Measurements from ENCODE around the gene ATP6V1C2.
A peak's percentile ranks its signal among the peaks of the same experiment; 100 is the strongest.
"Not testable (repeated sequence)": the region's sequence is repeated elsewhere in the genome, so short reads cannot be mapped to it uniquely, and the experiment has no call there.

Gene ATP6V1C2

DNA sequence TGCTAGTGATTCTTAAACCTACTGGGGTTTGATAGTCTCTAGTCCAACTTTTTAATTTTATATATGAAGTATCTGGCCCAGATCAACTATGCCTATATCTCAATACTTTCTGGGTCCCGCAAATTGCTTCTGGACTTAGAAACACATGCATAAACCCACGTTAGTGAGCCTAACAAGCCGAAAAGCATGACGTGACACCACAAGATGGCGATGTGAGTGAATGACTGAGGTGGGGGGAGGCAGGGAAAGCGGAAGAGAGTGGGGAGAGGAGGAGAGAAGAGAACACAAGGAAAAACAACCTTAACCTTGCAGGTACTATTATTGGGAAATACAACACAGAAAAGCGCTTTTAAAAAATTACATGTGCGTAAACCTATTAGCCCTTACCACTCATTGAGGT is 77.4 kb downstream of the ATP6V1C2 start:
- Histone ChIP-seq H4K20me1 (ENCODE audit: insufficient read depth, low read length, poor library complexity, severe bottlenecking) (peaks cover 84% of the 10 kb centered on the region), H3K36me3 (ENCODE audit: insufficient read depth, low read length) (peaks cover 83% of the 10 kb centered on the region), H3K4me3 (ENCODE audit: low read length, poor library complexity, severe bottlenecking) (no peak overlapping the region), H3F3A (ENCODE audit: low read depth) (no peaks in the 10 kb centered on the region), H3K9me2 (replicated peaks; ENCODE audit: low read depth, low read length) (no peaks in the 10 kb centered on the region), H3K9me3 (ENCODE audit: insufficient read depth, low read depth, low read length) (no peaks in the 10 kb centered on the region), H2AFZ (ENCODE audit: low read length) (no peak overlapping the region), H3K79me2 (ENCODE audit: insufficient read depth, low read length) (peaks cover 80% of the 10 kb centered on the region), H3K4me1 (ENCODE audit: insufficient read depth, low read length, poor library complexity, severe bottlenecking) (peaks cover 12% of the 10 kb centered on the region), H3K27me3 (ENCODE audit: insufficient read depth, low read length, poor library complexity, severe bottlenecking) (no peaks in the 10 kb centered on the region), H3K4me2 (ENCODE audit: low read depth, low read length, poor library complexity, severe bottlenecking) (peak overlapping the region; percentile 0), H3K9ac (ENCODE audit: low read depth, low read length, poor library complexity, severe bottlenecking) (no peak overlapping the region)
- TF ChIP-seq, protein P1, sequence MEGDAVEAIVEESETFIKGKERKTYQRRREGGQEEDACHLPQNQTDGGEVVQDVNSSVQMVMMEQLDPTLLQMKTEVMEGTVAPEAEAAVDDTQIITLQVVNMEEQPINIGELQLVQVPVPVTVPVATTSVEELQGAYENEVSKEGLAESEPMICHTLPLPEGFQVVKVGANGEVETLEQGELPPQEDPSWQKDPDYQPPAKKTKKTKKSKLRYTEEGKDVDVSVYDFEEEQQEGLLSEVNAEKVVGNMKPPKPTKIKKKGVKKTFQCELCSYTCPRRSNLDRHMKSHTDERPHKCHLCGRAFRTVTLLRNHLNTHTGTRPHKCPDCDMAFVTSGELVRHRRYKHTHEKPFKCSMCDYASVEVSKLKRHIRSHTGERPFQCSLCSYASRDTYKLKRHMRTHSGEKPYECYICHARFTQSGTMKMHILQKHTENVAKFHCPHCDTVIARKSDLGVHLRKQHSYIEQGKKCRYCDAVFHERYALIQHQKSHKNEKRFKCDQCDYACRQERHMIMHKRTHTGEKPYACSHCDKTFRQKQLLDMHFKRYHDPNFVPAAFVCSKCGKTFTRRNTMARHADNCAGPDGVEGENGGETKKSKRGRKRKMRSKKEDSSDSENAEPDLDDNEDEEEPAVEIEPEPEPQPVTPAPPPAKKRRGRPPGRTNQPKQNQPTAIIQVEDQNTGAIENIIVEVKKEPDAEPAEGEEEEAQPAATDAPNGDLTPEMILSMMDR (conservative IDR thresholded peaks at IDR 0.05; ENCODE audit: low read length) = peak; percentile 47
- no peak for TF ChIP-seq EZH2phosphoT487 (IDR thresholded peaks at IDR 0.05; ENCODE audit: borderline replicate concordance)

DNA sequence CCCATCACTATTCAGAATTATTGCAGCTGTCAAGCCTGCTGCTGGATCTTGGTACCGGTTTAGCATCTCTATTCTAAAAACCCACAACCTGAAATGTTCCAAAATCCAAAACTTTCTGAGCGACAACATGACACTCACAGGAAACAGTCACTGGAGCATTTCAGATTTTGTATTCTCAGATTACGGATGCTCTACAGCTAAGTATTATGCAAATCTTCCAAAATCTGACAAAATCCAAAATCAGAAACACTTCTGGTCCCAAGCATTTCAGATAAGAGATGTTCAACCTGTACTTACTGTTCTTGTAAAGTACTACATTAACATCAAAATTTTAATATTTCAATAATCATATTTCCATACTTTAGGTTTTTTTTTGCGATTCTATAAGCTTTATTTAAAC is 78.7 kb downstream of the ATP6V1C2 start:
- Histone ChIP-seq H3K4me1 (ENCODE audit: insufficient read depth, low read length, poor library complexity, severe bottlenecking) (peaks cover 12% of the 10 kb centered on the region), H3K9ac (ENCODE audit: low read depth, low read length, poor library complexity, severe bottlenecking) (no peak overlapping the region), H2AFZ (ENCODE audit: low read length) (no peak overlapping the region), H3F3A (ENCODE audit: low read depth) (no peaks in the 10 kb centered on the region), H3K9me2 (replicated peaks; ENCODE audit: low read depth, low read length) (no peaks in the 10 kb centered on the region), H3K79me2 (ENCODE audit: insufficient read depth, low read length) (peaks cover 79% of the 10 kb centered on the region), H4K20me1 (ENCODE audit: insufficient read depth, low read length, poor library complexity, severe bottlenecking) (peaks cover 79% of the 10 kb centered on the region), H3K27me3 (ENCODE audit: insufficient read depth, low read length, poor library complexity, severe bottlenecking) (no peaks in the 10 kb centered on the region), H3K4me3 (ENCODE audit: low read length, poor library complexity, severe bottlenecking) (no peak overlapping the region), H3K36me3 (ENCODE audit: insufficient read depth, low read length) (peaks cover 74% of the 10 kb centered on the region), H3K9me3 (ENCODE audit: insufficient read depth, low read depth, low read length) (no peaks in the 10 kb centered on the region), H3K4me2 (ENCODE audit: low read depth, low read length, poor library complexity, severe bottlenecking) (no peak overlapping the region)
- TF ChIP-seq EZH2phosphoT487 (IDR thresholded peaks at IDR 0.05; ENCODE audit: borderline replicate concordance) = no peak
- TF ChIP-seq, protein P1 (conservative IDR thresholded peaks at IDR 0.05; ENCODE audit: low read length) = no peak

DNA sequence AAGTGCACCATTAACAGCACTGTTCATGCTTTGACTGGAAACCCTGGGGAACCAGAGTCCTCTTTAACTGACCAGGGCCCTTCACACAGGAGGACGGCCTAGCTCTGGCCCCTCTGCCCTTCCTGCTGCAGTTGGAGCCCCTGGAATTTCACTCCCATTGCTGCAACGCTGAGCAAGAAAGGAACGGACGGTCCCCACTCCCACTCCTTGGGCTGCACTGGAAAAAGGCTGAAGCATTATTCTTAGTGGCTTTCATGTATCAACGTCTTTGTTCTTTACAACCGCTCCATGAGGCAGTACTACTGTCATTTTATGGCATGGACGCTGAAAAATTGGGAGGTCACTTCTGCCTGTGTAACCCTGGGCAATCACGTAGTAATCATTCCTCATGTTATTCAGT is 81.2 kb downstream of the ATP6V1C2 start:
- H3K9me3 ChIP-seq (ENCODE audit: insufficient read depth, low read depth, low read length) = no peaks in the 10 kb centered on the region
- TF ChIP-seq EZH2phosphoT487 (IDR thresholded peaks at IDR 0.05; ENCODE audit: borderline replicate concordance) = no peak
- TF ChIP-seq, protein P1 (conservative IDR thresholded peaks at IDR 0.05; ENCODE audit: low read length) = no peak
- peaks cover 22% of the 10 kb centered on the region for H3K4me1 ChIP-seq (ENCODE audit: insufficient read depth, low read length, poor library complexity, severe bottlenecking)
- peaks cover 50% of the 10 kb centered on the region for H3K36me3 ChIP-seq (ENCODE audit: insufficient read depth, low read length)
- H3F3A ChIP-seq (ENCODE audit: low read depth) = no peaks in the 10 kb centered on the region
- no peaks in the 10 kb centered on the region for H3K9me2 ChIP-seq (replicated peaks; ENCODE audit: low read depth, low read length)
- H4K20me1 ChIP-seq (ENCODE audit: insufficient read depth, low read length, poor library complexity, severe bottlenecking) = peaks cover 76% of the 10 kb centered on the region
- H3K79me2 ChIP-seq (ENCODE audit: insufficient read depth, low read length) = peaks cover 83% of the 10 kb centered on the region
- H3K4me2 ChIP-seq (ENCODE audit: low read depth, low read length, poor library complexity, severe bottlenecking) = peak overlapping the region; percentile 14
- H3K27me3 ChIP-seq (ENCODE audit: insufficient read depth, low read length, poor library complexity, severe bottlenecking) = no peaks in the 10 kb centered on the region
- no peak overlapping the region for H2AFZ ChIP-seq (ENCODE audit: low read length)
- H3K9ac ChIP-seq (ENCODE audit: low read depth, low read length, poor library complexity, severe bottlenecking) = no peak overlapping the region
- H3K4me3 ChIP-seq (ENCODE audit: low read length, poor library complexity, severe bottlenecking) = no peak overlapping the region

DNA sequence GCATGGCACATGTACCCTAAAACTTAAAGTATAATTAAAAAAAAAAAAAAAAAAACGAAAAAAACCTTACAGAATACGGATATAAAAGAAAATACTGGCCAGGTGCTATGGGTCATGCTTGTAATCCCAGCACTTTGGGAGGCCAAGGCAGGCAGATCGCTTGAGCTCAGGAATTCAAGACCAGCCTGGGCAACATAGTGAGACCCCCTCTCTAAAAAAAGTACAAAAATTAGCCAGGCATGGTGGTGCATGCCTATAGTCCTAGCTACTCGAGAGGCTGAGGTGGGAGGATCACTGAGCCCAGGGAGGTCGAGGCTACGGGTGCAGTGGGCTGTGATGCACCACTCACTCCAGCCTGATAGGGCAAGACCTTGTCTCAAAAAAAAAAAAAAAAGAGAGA is 84.6 kb downstream of the ATP6V1C2 start:
- Histone ChIP-seq H3K79me2 (ENCODE audit: insufficient read depth, low read length) (peaks cover 86% of the 10 kb centered on the region), H4K20me1 (ENCODE audit: insufficient read depth, low read length, poor library complexity, severe bottlenecking) (peaks cover 76% of the 10 kb centered on the region), H3K36me3 (ENCODE audit: insufficient read depth, low read length) (peaks cover 19% of the 10 kb centered on the region), H3K4me1 (ENCODE audit: insufficient read depth, low read length, poor library complexity, severe bottlenecking) (peaks cover 52% of the 10 kb centered on the region)
- not testable (repeated sequence) for H3F3A ChIP-seq (ENCODE audit: low read depth); H3K9me2 ChIP-seq (replicated peaks; ENCODE audit: low read depth, low read length); H3K4me3 ChIP-seq (ENCODE audit: low read length, poor library complexity, severe bottlenecking); H3K4me2 ChIP-seq (ENCODE audit: low read depth, low read length, poor library complexity, severe bottlenecking); H3K9ac ChIP-seq (ENCODE audit: low read depth, low read length, poor library complexity, severe bottlenecking); H3K27me3 ChIP-seq (ENCODE audit: insufficient read depth, low read length, poor library complexity, severe bottlenecking); H2AFZ ChIP-seq (ENCODE audit: low read length); H3K9me3 ChIP-seq (ENCODE audit: insufficient read depth, low read depth, low read length)
